H9 (cell line): ENCODE results near the gene FOLR2. TPM values are rescaled to one million over a fixed set of nuclear protein-coding genes. Genes with fewer than 3 reads are reported as not detected.

Source experiments
- DNase-seq: peaks from one replicate; pipeline ENCODE4 v3.0.0-alpha.2; 2017
- H2AFZ ChIP-seq: one replicate; pipeline ENCODE4 v1.6.1; 2013; ENCODE audit warnings: mild to moderate bottlenecking, low read length, control low read depth, moderate library complexity
- H2AK5ac ChIP-seq: 2 replicates; pipeline ENCODE4 v1.6.1; 2013; ENCODE audit warnings: low read length, control low read depth, mixed read lengths; ENCODE audit not compliant: insufficient read length
- H2BK120ac ChIP-seq: one replicate; pipeline ENCODE4 v1.6.1; 2013; ENCODE audit warnings: low read depth, mild to moderate bottlenecking, low read length, control low read depth, inconsistent platforms; ENCODE audit not compliant: poor library complexity, severe bottlenecking
- H2BK12ac ChIP-seq: 2 replicates; pipeline ENCODE4 v1.6.1; 2013; ENCODE audit warnings: low read length, control low read depth, mixed read lengths, low read depth; ENCODE audit not compliant: insufficient read length
- H2BK15ac ChIP-seq: 2 replicates; pipeline ENCODE4 v1.6.1; 2013; ENCODE audit warnings: low read depth, low read length, control low read depth
- H2BK20ac ChIP-seq: one replicate; pipeline ENCODE4 v1.6.1; 2013; ENCODE audit warnings: low read depth, mild to moderate bottlenecking, low read length, control low read depth, inconsistent platforms; ENCODE audit not compliant: poor library complexity, severe bottlenecking
- H2BK5ac ChIP-seq: 2 replicates; pipeline ENCODE4 v1.6.1; 2013; ENCODE audit warnings: low read length, control low read depth, mixed read lengths; ENCODE audit not compliant: insufficient read length
- H3K14ac ChIP-seq: 2 replicates; pipeline ENCODE4 v1.6.1; 2013; ENCODE audit warnings: low read length, control low read depth; ENCODE audit not compliant: insufficient read depth
- H3K18ac ChIP-seq: 2 replicates; pipeline ENCODE4 v1.6.1; 2013; ENCODE audit warnings: low read depth, mild to moderate bottlenecking, mixed read lengths, low read length, control low read depth; ENCODE audit not compliant: insufficient read length
- H3K23ac ChIP-seq: 2 replicates; pipeline ENCODE4 v1.6.1; 2013; ENCODE audit warnings: low read length, control low read depth, mixed read lengths, low read depth; ENCODE audit not compliant: insufficient read length
- H3K23me2 ChIP-seq: 2 replicates; pipeline ENCODE4 v1.6.1; 2013; ENCODE audit warnings: low read depth, mild to moderate bottlenecking, mixed read lengths, low read length, control low read depth; ENCODE audit not compliant: insufficient read length, poor library complexity, severe bottlenecking
- H3K27ac ChIP-seq: 2 replicates; pipeline ENCODE4 v1.5.1; 2013; ENCODE audit warnings: low read length, control low read depth, mixed read lengths, low read depth; ENCODE audit not compliant: insufficient read length
- H3K27me3 ChIP-seq: 2 replicates; pipeline ENCODE4 v1.6.1; 2013; ENCODE audit warnings: low read length, control low read depth, inconsistent platforms; ENCODE audit not compliant: insufficient read depth
- H3K4ac ChIP-seq: 2 replicates; pipeline ENCODE4 v1.6.1; 2013; ENCODE audit warnings: low read depth, mild to moderate bottlenecking, control low read depth, inconsistent platforms, low read length, moderate library complexity
- H3K4me1 ChIP-seq: 2 replicates; pipeline ENCODE4 v1.6.1; 2013; ENCODE audit warnings: low read length, control low read depth, inconsistent platforms; ENCODE audit not compliant: insufficient read depth
- H3K4me2 ChIP-seq: 2 replicates; pipeline ENCODE4 v1.6.1; 2013; ENCODE audit warnings: low read length, control low read depth, mixed read lengths; ENCODE audit not compliant: insufficient read length, insufficient read depth
- H3K56ac ChIP-seq: 2 replicates; pipeline ENCODE4 v1.6.1; 2013; ENCODE audit warnings: low read depth, mild to moderate bottlenecking, mixed read lengths, low read length, control low read depth; ENCODE audit not compliant: insufficient read length
- H3K79me1 ChIP-seq: 2 replicates; pipeline ENCODE4 v1.6.1; 2013; ENCODE audit warnings: low read depth, mild to moderate bottlenecking, moderate library complexity, low read length, control low read depth, inconsistent platforms; ENCODE audit not compliant: insufficient read depth, poor library complexity, severe bottlenecking
- H3K79me2 ChIP-seq: 2 replicates; pipeline ENCODE4 v1.6.1; 2013; ENCODE audit warnings: low read length, control low read depth, inconsistent platforms; ENCODE audit not compliant: insufficient read depth
- H3K9ac ChIP-seq: 2 replicates; pipeline ENCODE4 v1.6.1; 2013; ENCODE audit warnings: low read length, control low read depth, mixed read lengths; ENCODE audit not compliant: insufficient read length; ENCODE audit errors: extremely low read depth
- H3K9me3 ChIP-seq: one replicate; pipeline ENCODE4 v1.6.1; 2013; ENCODE audit warnings: low read depth, low read length, inconsistent platforms; ENCODE audit not compliant: control insufficient read depth
- H3T11ph ChIP-seq: one replicate; pipeline ENCODE4 v1.6.1; 2013; ENCODE audit warnings: mild to moderate bottlenecking, low read length, control low read depth, inconsistent platforms
- H4K20me1 ChIP-seq: one replicate; pipeline ENCODE4 v1.6.1; 2013; ENCODE audit not compliant: control insufficient read depth, insufficient read length, insufficient read depth
- H4K5ac ChIP-seq: 2 replicates; pipeline ENCODE4 v1.6.1; 2013; ENCODE audit warnings: low read depth, mild to moderate bottlenecking, mixed read lengths, low read length, control low read depth; ENCODE audit not compliant: insufficient read length
- H4K8ac ChIP-seq: replicated peaks from 2 replicates; pipeline ENCODE4 v1.6.1; 2013; ENCODE audit warnings: low read length, control low read depth, mixed read lengths, low read depth; ENCODE audit not compliant: insufficient read length
- H4K91ac ChIP-seq: 2 replicates; pipeline ENCODE4 v1.6.1; 2013; ENCODE audit warnings: low read depth, mild to moderate bottlenecking, moderate library complexity, mixed read lengths, low read length, control low read depth; ENCODE audit not compliant: insufficient read length
- H3K27ac Mint-ChIP-seq, 3 experiments: 2 replicates in 2 of 3; 3 replicates in 1 of 3; pipeline ENCODE4 v1.8.0; 2020 to 2021; ENCODE audit warnings: mixed read lengths in 3 of 3, mild to moderate bottlenecking in 1 of 3, moderate library complexity in 1 of 3
- H3K27me3 Mint-ChIP-seq: 2 replicates; pipeline ENCODE4 v1.8.0; 2021; ENCODE audit warnings: low read depth, mild to moderate bottlenecking, moderate library complexity, mixed read lengths
- H3K36me3 Mint-ChIP-seq, 3 experiments: 2 replicates in 2 of 3; 3 replicates in 1 of 3; pipeline ENCODE4 v1.8.0; 2020 to 2021; ENCODE audit warnings: low read depth in 3 of 3, mixed read lengths in 3 of 3; ENCODE audit not compliant: insufficient read depth in 1 of 3
- H3K4me1 Mint-ChIP-seq, 2 experiments: 2 replicates each; pipeline ENCODE4 v1.8.0; 2020; ENCODE audit warnings: mixed read lengths in 2 of 2
- H3K4me3 Mint-ChIP-seq, 2 experiments: 2 replicates in 1 of 2; 3 replicates in 1 of 2; pipeline ENCODE4 v1.8.0; 2020 to 2021; ENCODE audit warnings: mild to moderate bottlenecking in 2 of 2, mixed read lengths in 2 of 2, moderate library complexity in 1 of 2
- H3K9me3 Mint-ChIP-seq, 2 experiments: 2 replicates in 1 of 2; 3 replicates in 1 of 2; pipeline ENCODE4 v1.8.0; 2020; ENCODE audit warnings: mild to moderate bottlenecking in 2 of 2, mixed read lengths in 2 of 2, moderate library complexity in 1 of 2
- WGBS: extraction: QIAGEN DNeasy Blood & Tissue Kit; methylation state at CpG from one replicate; pipeline ENCODE4 v1.1.7; 2013; ENCODE audit warnings: missing lambda C conversion rate, low lambda C conversion rate, mixed read lengths; ENCODE audit not compliant: insufficient read length; ENCODE audit errors: extremely low coverage; 5-methylcytosine and 5-hydroxymethylcytosine counted together
- total RNA-seq: library from RNA; stranded (reverse); gene quantifications from 2 replicates; pipeline ENCODE4 v1.2.1, GENCODE V29; 2021
- TF ChIP-seq, protein P1 (sequence below): fragments of 200-600 bp; sonication (generic); conservative IDR thresholded peaks from 3 replicates; pipeline ENCODE4 v1.8.0; 2021; ENCODE audit warnings: antibody characterized with exemption, mild to moderate bottlenecking

Gene FOLR2
- total RNA-seq, 1 experiment from 2014 or later: not detected

DNA sequence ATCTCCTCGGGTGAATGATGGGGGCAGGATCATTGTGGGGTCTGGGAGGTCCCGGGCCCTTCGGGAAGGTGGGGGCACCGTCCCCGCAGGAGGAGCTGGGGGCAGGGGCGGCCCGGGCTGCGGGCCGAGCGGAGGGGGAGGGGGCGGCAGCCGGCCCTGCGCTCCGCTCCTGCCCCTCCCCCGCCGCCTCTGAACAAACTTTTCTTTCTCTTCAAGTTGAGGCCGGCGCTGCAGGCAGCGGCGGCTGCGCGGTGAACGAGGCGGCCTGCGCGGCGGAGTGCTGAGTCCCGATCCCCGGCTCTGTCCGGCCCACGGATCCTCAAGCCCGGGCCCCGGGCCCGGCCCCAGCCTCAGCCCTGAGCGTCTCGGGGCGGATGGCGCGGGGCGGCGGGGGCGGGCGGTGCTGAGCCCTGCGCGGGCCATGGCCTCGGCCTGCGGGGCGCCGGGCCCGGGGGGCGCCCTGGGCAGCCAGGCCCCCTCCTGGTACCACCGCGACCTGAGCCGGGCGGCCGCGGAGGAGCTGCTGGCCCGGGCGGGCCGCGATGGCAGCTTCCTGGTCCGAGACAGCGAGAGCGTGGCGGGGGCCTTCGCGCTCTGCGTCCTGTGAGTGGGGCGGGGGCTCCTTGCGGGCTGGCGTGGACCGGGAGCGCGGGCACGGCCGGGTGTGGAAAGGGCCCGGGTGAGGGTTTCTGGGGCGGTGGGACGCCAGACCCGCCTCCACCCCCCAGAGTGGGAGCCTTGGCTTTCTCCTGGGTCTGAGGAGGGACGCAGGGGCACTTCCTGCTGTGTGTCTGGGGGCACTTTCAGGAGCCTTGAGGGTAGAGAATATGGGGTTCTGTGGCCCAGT, 8.2 kb downstream of the FOLR2 start, which contains the start of gene INPPL1:
TSS of gene INPPL1 (plus strand) at position 204 of the 847 bp plus-strand sequence. CDS start at position 422, 218 bp downstream.
- peaks cover 4% of the 10 kb centered on the region; the same call in 1 of the 2 replicates for H3K79me2 ChIP-seq
- peaks cover 4% of the 10 kb centered on the region for H3K27me3 Mint-ChIP-seq
- no peak within 1 kb of the TSS for H4K8ac ChIP-seq

More for the DNA sequence above, 8.2 kb downstream of the FOLR2 start, which contains the start of gene INPPL1:
- Mint-ChIP-seq H3K27ac (peak within 1 kb of the TSS; percentile 96 to 98 (median 98)), H3K9me3 (no peaks in the 10 kb centered on the region), H3K4me3 (peak within 1 kb of the TSS; percentile 90 to 97), H3K4me1 (peaks cover 27 to 38% of the 10 kb centered on the region in 2 experiments), H3K36me3 (peaks cover 10 to 39% (median 33%) of the 10 kb centered on the region in 3 experiments; a peak in 6 of 7 replicates)
- H3K56ac ChIP-seq: no peak within 1 kb of the TSS
- H3K23ac ChIP-seq: no peak within 1 kb of the TSS
- no peaks in the 10 kb centered on the region for H3K27me3 ChIP-seq
- H3T11ph ChIP-seq: no peak within 1 kb of the TSS
- H3K27ac ChIP-seq: no peak within 1 kb of the TSS
- H3K9ac ChIP-seq: peak within 1 kb of the TSS; percentile 51
- H2AFZ ChIP-seq: no peak within 1 kb of the TSS
- H2BK120ac ChIP-seq: no peak within 1 kb of the TSS
- H4K91ac ChIP-seq: no peak within 1 kb of the TSS
- H3K4me1 ChIP-seq: peaks cover 2% of the 10 kb centered on the region; the same call in 1 of the 2 replicates
- peaks cover 3% of the 10 kb centered on the region for H3K79me1 ChIP-seq
- no peak within 1 kb of the TSS for H3K4ac ChIP-seq
- DNase-seq: peak; percentile 41
- TF ChIP-seq, protein P1, sequence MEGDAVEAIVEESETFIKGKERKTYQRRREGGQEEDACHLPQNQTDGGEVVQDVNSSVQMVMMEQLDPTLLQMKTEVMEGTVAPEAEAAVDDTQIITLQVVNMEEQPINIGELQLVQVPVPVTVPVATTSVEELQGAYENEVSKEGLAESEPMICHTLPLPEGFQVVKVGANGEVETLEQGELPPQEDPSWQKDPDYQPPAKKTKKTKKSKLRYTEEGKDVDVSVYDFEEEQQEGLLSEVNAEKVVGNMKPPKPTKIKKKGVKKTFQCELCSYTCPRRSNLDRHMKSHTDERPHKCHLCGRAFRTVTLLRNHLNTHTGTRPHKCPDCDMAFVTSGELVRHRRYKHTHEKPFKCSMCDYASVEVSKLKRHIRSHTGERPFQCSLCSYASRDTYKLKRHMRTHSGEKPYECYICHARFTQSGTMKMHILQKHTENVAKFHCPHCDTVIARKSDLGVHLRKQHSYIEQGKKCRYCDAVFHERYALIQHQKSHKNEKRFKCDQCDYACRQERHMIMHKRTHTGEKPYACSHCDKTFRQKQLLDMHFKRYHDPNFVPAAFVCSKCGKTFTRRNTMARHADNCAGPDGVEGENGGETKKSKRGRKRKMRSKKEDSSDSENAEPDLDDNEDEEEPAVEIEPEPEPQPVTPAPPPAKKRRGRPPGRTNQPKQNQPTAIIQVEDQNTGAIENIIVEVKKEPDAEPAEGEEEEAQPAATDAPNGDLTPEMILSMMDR: no peak
- no peak within 1 kb of the TSS for H2BK20ac ChIP-seq
- H3K18ac ChIP-seq: peak within 1 kb of the TSS; percentile 44
- H3K14ac ChIP-seq: peak within 1 kb of the TSS; percentile 58
- H3K4me2 ChIP-seq: peak within 1 kb of the TSS; percentile 97
- H2AK5ac ChIP-seq: no peak within 1 kb of the TSS
- H4K5ac ChIP-seq: no peak within 1 kb of the TSS
- no peak within 1 kb of the TSS for H2BK12ac ChIP-seq
- H2BK5ac ChIP-seq: no peak within 1 kb of the TSS
- peaks cover 2% of the 10 kb centered on the region for H4K20me1 ChIP-seq
- no peak within 1 kb of the TSS; the same call in 1 of the 2 replicates for H2BK15ac ChIP-seq
- peaks cover 16% of the 10 kb centered on the region for H3K23me2 ChIP-seq
- H3K9me3 ChIP-seq: no peaks in the 10 kb centered on the region
- WGBS: no CpG with 5 or more reads among the region's 81 CpGs
